BJ (cell line): ENCODE measurements around the gene HSPBP1. TPM values are rescaled to one million over a fixed set of nuclear protein-coding genes. Genes with fewer than 3 reads are reported as not detected.

Source experiments
- CTCF ChIA-PET: fragments of 350-600 bp; formaldehyde crosslinking; extraction: SDS; loops from one replicate; lab custom pipeline; 2021; ENCODE audit warnings: antibody characterized with exemption, inconsistent platforms; lab: Yijun Ruan, JAX
- POLR2A ChIA-PET: fragments of 300-600 bp; sonication (Branson Sonifier 250); formaldehyde crosslinking; extraction: SDS; loops from one replicate; lab custom pipeline; 2021; ENCODE audit warnings: antibody characterized with exemption; lab: Charles Lee
- DNase-seq: peaks from one replicate; pipeline ENCODE4 v3.0.0-alpha.2; 2011; ENCODE audit warnings: low read depth
- H3K27me3 ChIP-seq: 2 replicates; pipeline ENCODE4 v1.6.0; 2011; ENCODE audit warnings: low read length; ENCODE audit not compliant: control insufficient read depth, insufficient read depth
- H3K36me3 ChIP-seq: 2 replicates; pipeline ENCODE4 v1.5.1; 2011; ENCODE audit warnings: low read length; ENCODE audit not compliant: control insufficient read depth, insufficient read depth
- H3K4me3 ChIP-seq: 2 replicates; pipeline ENCODE4 v1.5.1; 2011; ENCODE audit warnings: low read depth, mild to moderate bottlenecking, control low read depth, low read length
- CTCF ChIP-seq: IDR thresholded peaks from 2 replicates; pipeline ENCODE4 v1.5.1; 2011; ENCODE audit warnings: low read depth, mild to moderate bottlenecking, control low read depth, inconsistent platforms, low read length, moderate library complexity; ENCODE audit not compliant: insufficient read depth
- polyA plus RNA-seq: library from polyadenylated mRNA; depleted of rRNA; stranded (reverse); fragments of >200 nt; gene quantifications from 2 replicates; pipeline ENCODE4 v1.2.3, GENCODE V29; 2011

The HSPBP1 gene
- polyA plus RNA-seq, 1 experiment: 43.8 TPM

- no peak for TF ChIP-seq CTCF
- Histone ChIP-seq H3K36me3 (peaks cover 50% of the 10 kb centered on the region), H3K27me3 (no peaks in the 10 kb centered on the region), H3K4me3 (no peak overlapping the region)
- POLR2A ChIA-PET: no interaction called here
- CTCF ChIA-PET: no interaction called here
- DNase-seq: no peak
These were observed 41.9 kb downstream of the HSPBP1 start for GRCh38 chr19:55238030-55238429.

GRCh38 chr19:55232986-55233385, 46.9 kb downstream of the HSPBP1 start:
- POLR2A ChIA-PET: no interaction called here
- H3K27me3 ChIP-seq: no peaks in the 10 kb centered on the region
- no peak for TF ChIP-seq CTCF
- peaks cover 41% of the 10 kb centered on the region for H3K36me3 ChIP-seq
- H3K4me3 ChIP-seq: no peak overlapping the region
- CTCF ChIA-PET: no interaction called here
- DNase-seq: no peak

DNA sequence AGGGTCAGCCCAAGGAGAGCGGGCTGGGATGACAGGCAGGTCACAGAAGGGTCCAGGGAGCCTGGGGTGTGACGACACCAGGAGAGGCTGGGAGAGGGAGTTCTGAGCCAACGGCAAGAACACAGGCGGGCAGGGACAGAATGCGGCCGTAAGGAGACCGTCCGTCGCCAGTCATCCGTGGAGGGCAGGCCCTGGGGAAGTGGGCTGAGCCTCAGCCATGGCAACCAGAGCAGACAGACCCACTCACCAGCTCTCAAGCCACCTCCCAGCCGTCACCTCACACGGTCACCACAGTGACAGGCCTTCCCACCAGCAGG, 47.7 kb downstream of the HSPBP1 start:
- ChIA-PET CTCF (no interaction called here), POLR2A (no interaction called here)
- Histone ChIP-seq H3K27me3 (no peaks in the 10 kb centered on the region), H3K4me3 (no peak overlapping the region), H3K36me3 (peaks cover 38% of the 10 kb centered on the region)
- no peak for DNase-seq
- TF ChIP-seq CTCF: no peak

DNA sequence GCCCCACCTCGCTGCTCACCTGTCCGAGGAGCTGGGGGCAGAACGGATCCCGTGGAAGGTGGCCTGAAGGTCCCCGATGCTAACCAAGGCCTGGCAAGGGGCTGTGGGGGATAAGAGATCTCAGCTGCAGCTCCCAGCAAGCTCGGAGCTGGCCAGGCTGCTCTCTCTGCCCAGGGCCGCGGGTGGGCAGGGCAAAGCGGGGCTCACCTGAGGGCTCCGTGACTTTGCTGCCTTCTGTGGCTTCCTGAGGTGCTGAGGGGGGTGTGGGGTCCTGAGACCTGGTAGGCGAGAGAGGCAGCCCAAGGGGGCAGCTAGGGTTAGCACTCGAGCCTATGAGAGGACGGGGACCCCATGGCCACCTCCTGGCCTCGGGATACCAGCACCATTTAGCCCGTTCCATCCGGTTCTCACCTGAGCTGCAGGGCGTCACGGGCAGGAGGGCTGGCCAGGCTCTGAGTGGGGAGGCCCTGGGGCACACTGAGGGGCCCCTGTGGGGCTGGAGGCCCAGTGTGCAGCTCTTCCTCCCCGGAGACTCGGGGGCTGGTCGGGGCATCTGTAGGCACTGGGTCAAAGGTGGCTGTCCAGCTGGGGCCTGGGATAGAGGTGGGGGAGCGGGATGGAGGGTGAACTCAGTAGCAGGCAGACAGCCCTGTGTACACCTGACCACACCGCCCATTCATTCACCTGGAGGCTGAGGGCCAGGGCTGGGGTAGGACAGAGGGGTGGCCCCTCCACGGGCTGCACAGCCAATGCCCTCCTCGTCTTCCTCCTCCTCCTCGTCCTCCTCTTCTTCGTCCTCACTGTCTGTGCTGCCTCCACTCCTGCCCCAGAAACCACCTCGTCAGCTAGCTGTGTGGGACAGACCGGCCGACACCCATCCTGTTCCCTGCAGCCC, 48.3 kb downstream of the HSPBP1 start:
- Histone ChIP-seq H3K36me3 (peaks cover 34% of the 10 kb centered on the region), H3K27me3 (no peaks in the 10 kb centered on the region), H3K4me3 (no peak overlapping the region)
- DNase-seq: no peak
- CTCF ChIA-PET: no interaction called here
- POLR2A ChIA-PET: no interaction called here
- TF ChIP-seq CTCF: no peak

GRCh38 chr19:55230780-55231179, 49.1 kb downstream of the HSPBP1 start:
- ChIA-PET POLR2A (no interaction called here), CTCF (no interaction called here)
- no peaks in the 10 kb centered on the region for H3K27me3 ChIP-seq
- no peak overlapping the region for H3K4me3 ChIP-seq
- no peak for TF ChIP-seq CTCF
- no peak for DNase-seq
- peaks cover 33% of the 10 kb centered on the region for H3K36me3 ChIP-seq
